GM21529 (cell line): ENCODE data around the gene SACM1L.
"Not testable (repeated sequence)": the region's sequence is repeated elsewhere in the genome, so short reads cannot be mapped to it uniquely, and the experiment has no call there.

Experiments used
- ATAC-seq: cut with Tn5 transposase; IDR thresholded peaks from one replicate; pipeline ENCODE4 v1.9.1; 2021; ENCODE audit not compliant: unreplicated experiment

SACM1L gene

DNA sequence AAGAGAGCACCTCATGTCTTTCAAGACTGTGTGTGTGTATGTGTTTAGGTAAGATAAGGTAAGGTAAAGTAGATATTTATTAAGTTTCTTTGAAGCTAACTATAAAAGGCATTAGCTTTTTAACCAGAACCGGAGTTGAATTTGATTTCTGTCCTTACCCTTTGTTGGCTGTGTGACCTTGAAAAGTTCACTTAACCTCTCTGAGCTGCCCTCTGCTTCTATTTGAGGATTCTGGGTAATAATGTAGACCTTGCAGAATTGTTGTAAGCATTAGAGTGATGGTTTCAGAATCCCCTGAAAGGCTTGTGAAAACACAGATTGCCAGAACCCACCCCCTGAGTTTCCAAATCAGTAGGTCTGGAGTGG is 21.6 kb upstream of the SACM1L start:
- ATAC-seq = no peak

DNA sequence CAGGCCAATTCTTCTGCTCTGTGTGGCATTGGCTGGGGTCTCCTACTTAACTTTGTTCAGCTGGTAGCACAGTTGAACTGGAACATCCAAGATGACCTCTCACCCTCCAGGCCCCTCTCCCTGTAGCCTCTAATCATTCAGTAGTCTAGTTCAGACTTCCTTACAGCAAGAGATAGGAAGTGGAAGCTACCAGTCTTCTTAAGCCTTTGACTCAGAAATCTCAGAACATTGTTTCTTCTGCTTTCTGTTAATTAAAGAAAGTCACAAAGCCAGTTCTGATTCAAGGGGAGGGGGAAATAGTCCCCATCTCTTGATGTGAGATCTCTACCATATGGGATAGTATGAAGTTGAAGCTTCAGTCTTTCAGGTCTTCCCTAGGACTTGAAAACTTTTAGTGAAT is 18.8 kb upstream of the SACM1L start:
- no peak for ATAC-seq

DNA sequence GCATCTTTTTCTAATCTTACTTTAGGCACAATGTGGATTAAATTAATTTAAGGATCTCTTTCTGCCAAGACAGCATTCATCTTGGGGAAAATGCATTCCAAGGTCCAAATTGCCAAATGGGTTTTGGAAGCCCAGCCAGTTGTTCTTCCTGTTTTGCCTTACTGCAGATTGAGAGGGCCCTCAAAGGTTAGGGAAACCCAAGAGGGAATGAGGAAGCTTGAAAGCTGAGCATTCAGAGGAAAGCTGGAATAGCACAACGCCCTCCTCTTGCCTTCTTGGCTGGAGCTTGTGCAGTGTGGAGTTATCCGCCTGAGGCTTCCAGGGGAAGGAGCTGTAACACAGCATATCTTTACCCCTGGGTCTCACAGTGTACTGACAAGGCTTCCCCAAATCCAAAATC is 18.2 kb upstream of the SACM1L start:
- ATAC-seq = no peak

DNA sequence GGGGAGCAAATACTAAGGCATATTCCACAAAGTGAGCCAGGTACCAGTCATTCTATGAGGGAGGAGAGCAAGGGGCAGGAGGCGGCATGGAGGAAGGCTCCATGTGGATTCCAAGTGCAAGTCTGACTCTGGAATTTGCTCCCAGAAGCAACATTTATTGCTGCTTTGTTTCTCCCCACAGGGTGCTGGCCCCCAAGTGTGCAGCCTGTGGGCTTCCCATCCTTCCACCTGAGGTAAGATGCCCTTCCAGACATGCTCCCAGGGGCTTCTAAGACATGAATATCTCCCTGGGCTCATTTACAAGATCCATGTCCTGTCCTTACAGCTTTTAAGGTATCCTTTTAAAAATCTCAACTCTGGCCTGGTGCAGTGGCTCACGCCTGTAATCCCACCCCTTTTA is 15.9 kb upstream of the SACM1L start:
- no peak for ATAC-seq

DNA sequence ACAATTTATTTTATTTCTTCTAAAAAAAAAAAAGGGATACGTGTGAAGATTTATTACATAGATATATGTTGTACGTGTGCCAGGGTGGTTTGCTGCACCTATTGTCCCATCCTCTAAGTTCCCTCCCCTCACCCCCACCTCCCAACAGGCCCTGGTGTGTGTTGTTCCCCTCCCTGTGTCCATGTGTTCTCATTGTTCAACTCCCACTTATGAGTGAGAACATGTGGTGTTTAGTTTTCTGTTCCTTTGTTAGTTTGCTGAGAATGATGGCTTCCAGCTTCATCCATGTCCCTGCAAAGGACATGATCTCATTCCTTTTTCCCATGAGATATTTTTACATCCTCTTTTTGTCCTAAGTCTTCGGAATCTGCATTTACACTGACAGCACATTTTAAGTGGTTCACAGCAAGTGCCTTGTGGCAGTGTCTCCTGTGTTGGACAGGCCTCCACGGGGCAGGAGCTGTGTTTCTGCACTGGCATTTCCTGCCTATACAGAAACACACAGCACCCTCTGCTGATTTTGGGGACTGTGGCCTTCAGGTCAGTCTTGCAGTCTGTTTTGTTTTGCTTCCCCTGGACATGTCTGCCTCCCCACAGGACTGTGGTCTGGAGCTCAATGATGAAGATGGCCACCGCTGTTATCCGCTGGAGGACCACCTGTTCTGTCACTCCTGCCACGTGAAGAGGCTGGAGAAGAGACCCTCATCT is 12.7 kb upstream of the SACM1L start:
- ATAC-seq = no peak

DNA sequence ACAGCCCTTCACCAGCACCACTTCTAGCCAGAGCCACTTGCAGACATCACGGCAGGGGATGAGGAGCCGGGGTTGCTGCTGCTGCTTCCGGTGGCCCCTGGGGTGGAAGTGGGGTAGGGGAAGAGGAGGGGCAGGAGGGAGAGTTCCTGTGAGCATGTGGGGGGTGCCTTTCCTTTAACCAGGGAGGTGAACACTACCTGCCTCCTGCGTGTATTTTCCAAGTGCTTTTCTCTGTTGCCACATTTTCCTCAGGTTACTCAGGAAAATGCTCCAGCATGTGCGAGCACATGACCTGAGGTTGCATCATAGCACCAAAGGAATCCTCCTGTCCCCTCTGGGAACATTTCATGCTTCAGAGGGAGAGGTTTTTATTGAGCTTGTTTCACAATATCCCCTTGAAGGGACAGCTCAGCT is 12.2 kb upstream of the SACM1L start:
- no peak for ATAC-seq

DNA sequence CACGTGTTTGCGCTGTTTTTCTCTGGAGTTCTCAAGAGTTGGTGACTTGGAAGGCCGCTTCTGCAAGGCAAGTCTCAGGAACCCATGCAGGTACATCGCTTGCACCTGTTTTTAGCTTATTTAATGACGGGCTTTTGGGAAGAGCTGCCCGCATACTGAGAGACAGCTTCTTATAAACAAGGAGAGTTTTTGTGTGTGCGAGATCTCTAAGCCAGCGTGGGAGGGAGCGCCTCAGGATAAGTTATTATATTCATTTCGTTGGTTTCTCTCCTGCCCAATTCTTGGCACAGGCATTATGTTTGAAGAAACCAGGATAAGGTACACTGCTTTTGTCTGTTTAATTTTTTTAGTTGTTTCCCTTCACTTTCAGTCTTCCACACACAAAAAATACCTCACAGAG is 11.4 kb upstream of the SACM1L start:
- no peak for ATAC-seq

DNA sequence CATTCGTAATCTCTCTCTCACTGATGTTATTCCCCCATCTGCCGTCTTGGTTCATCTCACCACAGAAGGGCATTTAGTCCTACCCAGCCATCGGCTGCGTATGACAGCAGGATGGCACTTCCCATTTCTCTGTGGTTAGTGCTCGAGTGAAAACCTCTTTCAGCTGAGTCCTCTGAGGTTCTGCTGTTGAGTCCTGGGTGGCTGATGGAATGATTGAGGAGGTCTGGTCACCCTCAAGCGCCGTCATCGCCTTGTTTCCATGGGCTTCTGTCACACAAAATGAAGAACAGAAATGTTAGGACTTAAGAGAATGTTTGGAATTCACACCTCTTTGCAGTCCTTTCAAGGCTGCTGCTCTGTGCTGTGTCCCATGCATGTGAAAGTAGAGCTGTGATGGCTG is 9.4 kb upstream of the SACM1L start:
- ATAC-seq = no peak

DNA sequence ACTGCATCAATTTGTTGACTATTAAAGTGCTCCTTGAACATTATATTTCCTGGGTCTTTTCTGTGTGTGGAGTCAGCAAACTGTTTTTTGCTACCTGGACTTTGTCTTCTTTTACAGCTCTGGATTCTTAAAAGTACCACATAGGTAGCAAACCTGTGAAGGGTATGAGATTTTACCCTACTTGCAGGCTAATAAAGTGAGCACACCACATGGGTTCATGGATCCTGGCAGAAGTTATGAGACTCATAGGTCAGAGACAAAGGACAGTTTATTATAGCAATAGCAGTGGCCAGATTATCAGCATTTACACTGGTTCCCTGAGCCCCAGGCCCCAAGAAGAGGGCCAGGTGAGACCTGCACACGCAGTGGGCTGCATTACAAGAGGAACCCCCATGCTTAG is 8.0 kb upstream of the SACM1L start:
- ATAC-seq = no peak

DNA sequence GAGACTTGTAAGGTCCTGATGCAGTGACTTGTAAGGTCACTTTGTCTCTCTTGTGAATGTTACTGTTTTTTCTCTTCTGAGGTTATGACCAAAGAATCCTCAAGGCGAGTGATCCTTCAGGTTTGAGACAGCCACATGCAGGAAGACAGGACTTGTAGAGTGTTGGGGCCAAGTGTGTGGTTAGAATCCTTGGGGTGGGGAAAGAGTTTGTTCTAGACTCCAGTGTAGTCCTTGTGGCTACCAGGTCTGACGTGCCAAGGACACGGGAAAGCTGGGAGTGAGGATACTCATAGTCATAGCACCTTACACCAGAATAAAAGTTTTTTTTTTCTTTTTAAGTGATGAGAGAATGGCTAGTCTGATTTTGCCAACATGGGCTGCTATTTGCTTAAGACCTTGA is 7.3 kb upstream of the SACM1L start:
- no peak for ATAC-seq

DNA sequence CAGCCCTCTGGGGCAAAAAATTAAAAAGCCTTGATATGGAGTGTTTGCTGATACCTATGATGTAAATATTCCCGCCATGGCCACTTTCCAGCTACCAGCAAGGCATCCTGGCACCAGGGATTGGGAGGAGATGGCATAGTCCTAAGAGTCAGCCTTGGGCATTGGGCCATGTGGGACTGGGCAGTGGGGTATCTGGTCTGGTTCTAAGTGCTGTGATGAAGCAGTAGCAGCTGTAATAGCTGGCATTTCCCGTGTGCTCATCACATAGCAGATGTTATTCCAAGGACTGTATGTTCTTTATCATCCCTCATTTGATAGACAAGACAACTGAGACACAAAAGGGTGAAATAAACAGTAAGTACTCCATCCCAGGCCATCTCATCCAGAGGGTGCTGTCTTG is 6.9 kb upstream of the SACM1L start:
- ATAC-seq = no peak

DNA sequence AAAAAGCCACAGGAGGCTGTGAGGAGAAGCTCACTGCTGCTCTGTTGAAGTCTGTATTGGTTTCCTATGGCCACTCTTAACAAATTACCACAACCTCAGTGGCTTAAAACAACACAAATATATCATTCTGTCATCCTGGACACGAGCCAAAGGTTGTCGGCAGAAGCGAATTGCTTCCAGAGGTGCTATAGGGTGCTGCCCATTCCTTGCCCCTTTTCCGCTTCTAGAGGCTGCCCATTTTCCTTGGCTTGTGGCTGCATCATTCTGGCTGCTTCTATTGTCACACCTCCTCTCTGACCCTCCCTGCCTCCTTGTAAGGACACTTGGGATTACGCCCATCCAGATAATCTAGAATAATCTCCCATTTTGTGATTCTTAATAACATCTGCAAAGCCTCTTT is 6.4 kb upstream of the SACM1L start:
- no peak for ATAC-seq

DNA sequence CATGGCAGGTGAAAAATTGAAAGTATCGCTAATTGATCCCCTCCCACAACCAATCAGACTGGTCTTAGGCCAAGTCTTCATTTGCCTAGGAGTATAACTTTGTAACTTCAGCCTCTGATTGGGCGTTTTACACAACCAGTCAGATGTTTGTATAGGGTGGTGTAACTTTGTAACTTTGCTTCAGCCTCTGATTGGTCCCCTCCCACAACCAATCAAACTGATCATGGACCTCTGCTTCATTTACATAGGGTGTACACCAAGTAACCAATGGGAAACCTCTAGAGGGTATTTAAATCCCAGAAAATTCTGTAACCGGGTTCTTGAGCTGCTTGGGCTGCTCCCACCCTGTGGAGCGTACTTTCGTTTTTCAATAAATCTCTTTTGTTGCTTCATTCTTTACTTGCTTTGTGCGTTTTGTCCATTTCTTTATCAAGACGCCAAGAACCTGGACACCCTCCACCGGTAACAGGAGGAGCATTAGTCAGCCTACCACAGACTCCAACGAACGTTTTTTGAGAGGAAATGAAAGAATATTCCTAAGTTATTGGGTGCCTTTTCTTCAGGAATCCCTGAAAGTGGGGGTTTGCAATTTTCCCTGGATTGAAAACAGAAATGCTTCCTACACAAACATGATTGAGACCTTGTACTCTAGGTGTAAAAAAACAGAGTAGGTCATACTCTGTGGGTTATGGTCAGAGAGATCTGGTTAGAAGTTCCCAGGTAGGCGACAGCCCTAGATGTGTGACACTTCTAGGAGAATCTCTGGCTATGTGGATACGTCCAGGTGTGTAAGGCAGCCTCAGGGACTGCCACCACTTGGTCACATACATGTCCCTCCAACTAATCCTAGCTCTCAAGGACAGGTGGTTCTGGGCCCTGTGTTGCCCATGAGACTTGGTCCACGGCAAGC is 5.5 kb upstream of the SACM1L start:
- ATAC-seq = no peak

DNA sequence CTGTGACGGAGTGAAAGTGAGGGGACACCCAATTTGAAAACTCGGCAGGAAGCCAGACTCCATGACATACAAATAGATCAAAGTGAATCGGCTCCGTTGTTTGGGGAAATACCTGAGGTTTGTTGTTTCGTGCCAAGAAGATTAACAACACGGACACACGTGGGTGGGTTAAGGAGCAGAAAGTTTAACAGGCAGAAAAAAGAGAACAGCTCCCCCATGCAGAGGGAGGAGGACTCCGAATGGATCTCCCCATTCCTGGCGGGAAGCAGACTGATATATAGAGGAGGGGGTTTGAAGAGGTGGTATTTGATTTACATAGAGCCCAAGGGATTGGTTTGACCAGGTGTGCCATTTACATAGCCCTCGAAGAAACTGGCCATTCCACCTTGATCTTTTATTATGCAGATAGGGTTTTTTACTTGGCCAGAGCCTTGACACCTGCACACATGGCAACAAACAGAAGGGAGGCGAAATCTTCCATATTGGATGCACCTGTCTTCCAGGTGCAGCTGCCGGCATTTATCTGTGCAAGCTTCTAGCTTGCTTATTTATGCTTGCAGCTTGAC is 4.8 kb upstream of the SACM1L start:
- ATAC-seq = no peak

DNA sequence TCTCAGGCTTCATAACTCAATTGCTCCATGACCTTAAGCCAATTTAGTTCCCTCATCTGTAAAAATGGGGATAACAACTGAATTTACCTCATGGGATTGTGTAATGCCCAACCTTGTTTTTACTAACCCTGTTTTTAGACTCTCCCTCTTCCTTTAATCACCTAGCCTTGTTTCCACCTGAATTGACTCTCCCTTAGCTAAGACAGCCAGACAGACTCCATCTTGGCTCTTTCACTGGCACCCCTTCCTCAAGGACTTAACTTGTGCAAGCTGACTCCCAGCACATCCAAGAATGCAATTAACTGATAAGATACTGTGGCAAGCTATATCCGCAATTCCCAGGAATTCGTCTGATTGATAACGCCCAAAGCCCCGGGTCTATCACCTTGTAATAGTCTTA is 3.5 kb upstream of the SACM1L start:
- ATAC-seq = not testable (repeated sequence)

DNA sequence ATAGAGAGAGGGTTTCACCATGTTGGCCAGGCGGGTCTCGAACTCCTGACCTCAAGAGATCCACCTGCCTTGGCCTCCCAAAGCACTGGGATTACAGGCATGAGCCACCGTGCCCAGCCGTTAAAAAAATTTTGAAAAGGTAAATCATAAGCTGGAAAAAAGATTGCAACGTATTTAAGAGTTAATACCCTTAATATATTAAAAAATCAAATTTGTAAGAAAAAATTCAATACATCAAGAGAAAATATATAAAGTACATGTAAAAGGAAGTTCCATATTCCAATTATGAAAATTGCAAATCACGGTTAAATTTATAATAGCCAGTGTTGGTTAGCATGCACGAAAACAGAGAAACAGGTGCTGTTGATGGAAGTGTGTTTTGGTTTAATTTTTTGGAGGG is 2.3 kb upstream of the SACM1L start:
- ATAC-seq = no peak

DNA sequence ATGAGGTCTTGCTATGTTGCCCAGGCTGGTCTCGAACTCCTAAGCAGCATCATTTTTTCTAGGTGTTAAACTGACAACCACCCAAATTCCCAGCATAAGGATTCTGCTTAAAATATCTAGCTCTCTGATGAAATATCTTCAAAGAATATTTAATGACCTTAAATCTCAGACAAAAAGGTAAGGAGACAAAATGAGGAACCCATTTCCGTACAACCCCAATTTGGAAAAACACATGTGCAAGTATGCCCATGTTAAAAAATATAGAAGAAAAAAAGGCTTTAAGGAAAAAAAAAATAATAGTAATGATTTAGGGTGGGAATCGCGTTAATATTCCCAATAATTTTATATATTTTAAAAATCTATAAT is 1.4 kb upstream of the SACM1L start:
- ATAC-seq = no peak

DNA sequence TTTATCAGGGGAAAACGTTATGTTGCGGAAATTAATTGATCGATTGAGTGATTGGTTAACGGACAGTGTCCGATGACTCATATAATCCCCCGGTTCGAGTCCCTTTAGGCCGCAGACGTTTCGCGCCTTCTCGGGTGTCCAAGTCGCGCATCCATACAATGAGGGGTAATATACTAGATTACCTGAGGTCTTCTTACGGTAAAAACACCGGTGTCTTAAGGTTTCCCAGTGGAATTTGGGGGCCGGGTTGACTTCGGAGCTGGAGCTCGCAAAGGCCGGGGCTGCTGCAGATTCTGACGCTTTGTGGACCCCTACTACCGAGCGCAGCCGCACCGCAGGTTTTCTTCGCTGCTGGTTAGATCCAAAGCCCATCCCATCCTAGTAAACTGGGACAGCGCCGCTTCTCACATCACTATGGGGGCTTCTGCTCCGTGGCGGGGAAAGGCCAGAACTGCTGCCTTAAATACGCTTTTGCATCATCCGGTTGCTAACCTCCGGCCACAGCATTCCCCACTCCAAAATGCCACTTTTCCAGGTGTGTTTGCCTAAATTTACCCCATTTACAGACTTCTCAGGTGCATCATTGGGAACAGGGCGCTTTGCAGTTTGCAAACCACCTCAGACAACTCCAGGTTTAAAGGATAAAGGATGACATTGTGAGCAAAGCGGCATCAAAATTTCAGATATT is 858 bp upstream of the SACM1L start:
- ATAC-seq = no peak

DNA sequence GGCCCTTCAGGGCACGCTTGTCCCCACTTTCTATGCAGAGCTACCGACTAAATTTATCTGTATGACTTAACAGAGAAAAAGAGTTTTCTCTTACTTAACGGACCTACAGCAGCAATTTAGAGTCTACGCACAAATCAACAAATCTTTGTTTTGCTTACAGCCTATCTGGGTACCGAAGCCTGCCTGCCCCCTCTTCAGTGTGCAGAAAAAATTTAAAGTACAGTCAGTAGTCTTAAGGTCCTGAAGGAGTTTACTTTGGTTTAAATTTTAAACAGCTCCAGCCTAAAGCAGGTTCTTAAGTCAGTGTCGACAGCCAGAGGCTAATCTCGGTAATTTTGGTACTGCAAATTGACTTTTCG is 570 bp downstream of the SACM1L start:
- no peak for ATAC-seq

DNA sequence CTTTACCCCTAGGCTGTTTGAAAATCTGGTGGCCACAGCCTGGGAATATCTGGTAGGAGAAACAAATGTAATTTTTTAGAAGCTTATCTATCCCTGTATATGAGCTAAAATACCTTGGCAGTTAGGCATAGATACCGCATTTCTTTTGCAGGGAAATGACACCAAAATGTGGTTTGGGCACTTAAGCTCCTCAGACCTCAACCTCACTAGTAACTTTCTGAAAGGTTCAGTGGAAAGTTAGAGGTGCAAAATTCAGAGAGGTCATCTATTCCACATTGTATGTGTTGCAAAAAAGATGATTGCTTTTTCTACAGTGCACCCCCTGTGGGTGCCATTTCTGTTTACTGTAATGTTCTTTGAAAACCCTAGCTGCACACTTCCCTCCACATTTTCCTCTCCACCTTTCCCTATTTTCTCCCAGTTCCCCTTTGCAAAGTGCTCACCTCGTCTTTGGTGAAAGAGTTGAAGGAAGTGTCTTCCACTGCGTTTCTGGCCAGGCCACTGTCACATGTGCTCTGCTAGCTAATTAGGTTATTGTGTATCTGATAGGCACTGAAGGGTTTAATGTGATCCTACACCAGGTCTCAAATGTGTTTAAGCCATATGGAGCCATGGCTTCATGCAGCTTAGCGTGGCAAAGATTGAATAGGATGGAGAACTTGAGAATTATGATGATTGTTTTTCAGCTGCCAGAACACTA is 1.3 kb downstream of the SACM1L start:
- ATAC-seq = no peak

DNA sequence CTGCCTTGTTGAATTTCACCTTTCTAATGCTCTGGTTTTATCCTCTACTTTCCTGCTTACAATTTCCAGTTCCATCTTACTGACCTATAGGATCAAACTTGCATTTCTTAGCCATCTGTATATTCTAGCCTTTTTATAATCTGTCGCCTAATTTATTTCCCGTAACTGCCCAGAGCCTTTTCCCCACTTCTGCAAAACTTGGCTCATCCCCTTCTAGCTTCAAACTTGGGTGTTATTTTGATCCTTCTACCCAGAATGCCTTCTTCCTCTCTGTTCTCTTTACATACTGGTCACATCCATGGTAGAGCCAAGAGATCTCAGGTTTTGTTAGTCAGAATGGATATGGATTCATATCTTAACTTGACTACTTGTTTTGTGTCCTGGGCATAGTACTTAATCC is 2.6 kb downstream of the SACM1L start:
- ATAC-seq = no peak
